Common myeloid progenitor, CD34-positive (primary cell): ENCODE measurements around the gene ENAM.
"Not testable (repeated sequence)": the region's sequence is repeated elsewhere in the genome, so short reads cannot be mapped to it uniquely, and the experiment has no call there.

Experiments used
- CTCF ChIA-PET: fragments of 350-600 bp; sonication (Branson Sonifier 250); formaldehyde crosslinking; loops from one replicate; lab custom pipeline; 2021; ENCODE audit warnings: antibody characterized with exemption; lab: Charles Lee
- POLR2A ChIA-PET: fragments of 350-600 bp; sonication (Branson Sonifier 250); formaldehyde crosslinking; loops from one replicate; lab custom pipeline; 2021; ENCODE audit warnings: antibody characterized with exemption; lab: Charles Lee
- DNase-seq, 3 donors: peaks; one replicate each; pipeline versions ENCODE4 v3.0.0 to v3.0.0-alpha.2; 2013
- H3K27ac ChIP-seq, 2 experiments: 1 replicate in 1 of 2; 2 replicates in 1 of 2; pipeline ENCODE4 v1.7.0; 2013; ENCODE audit warnings: inconsistent platforms in 2 of 2, low read length in 2 of 2, mild to moderate bottlenecking in 2 of 2, low read depth in 1 of 2, moderate library complexity in 1 of 2; ENCODE audit not compliant: severe bottlenecking in 2 of 2, insufficient read depth in 1 of 2, poor library complexity in 1 of 2
- H3K27me3 ChIP-seq, 5 experiments: replicated peaks in 2 of 5; 1 replicate in 3 of 5; 2 replicates in 2 of 5; pipeline versions ENCODE4 v1.6.1 to v1.7.0; 2013; ENCODE audit warnings: low read length in 4 of 5, mild to moderate bottlenecking in 2 of 5, moderate library complexity in 2 of 5, inconsistent platforms in 1 of 5; ENCODE audit not compliant: insufficient read depth in 5 of 5, control insufficient read depth in 4 of 5
- H3K36me3 ChIP-seq, 4 experiments: 1 replicate in 2 of 4; 2 replicates in 2 of 4; pipeline versions ENCODE4 v1.6.1 to v1.7.0; 2013; ENCODE audit warnings: low read length in 3 of 4, control low read depth in 1 of 4, mild to moderate bottlenecking in 1 of 4; ENCODE audit not compliant: control insufficient read depth in 4 of 4, insufficient read depth in 4 of 4
- H3K4me1 ChIP-seq, 4 experiments: 1 replicate in 3 of 4; 2 replicates in 1 of 4; pipeline versions ENCODE4 v1.6.1 to v1.7.1; 2013; ENCODE audit warnings: low read length in 3 of 4, mild to moderate bottlenecking in 3 of 4, control low read depth in 1 of 4, inconsistent platforms in 1 of 4, moderate library complexity in 1 of 4; ENCODE audit not compliant: control insufficient read depth in 4 of 4, insufficient read depth in 4 of 4; ENCODE audit errors: control extremely low read depth in 1 of 4
- H3K4me3 ChIP-seq, 7 experiments: 1 replicate in 4 of 7; 2 replicates in 3 of 7; pipeline versions ENCODE4 v1.5.1 to v1.7.0; 2013; ENCODE audit warnings: mild to moderate bottlenecking in 7 of 7, low read length in 6 of 7, moderate library complexity in 6 of 7, inconsistent platforms in 2 of 7, low read depth in 2 of 7, control low read depth in 1 of 7; ENCODE audit not compliant: insufficient read depth in 4 of 7, control insufficient read depth in 1 of 7; ENCODE audit errors: extremely low read depth in 1 of 7
- H3K9me3 ChIP-seq, 5 experiments: 1 replicate in 4 of 5; 2 replicates in 1 of 5; pipeline versions ENCODE4 v1.6.1 to v1.7.1; 2013; ENCODE audit warnings: low read length in 4 of 5, mild to moderate bottlenecking in 2 of 5, inconsistent platforms in 1 of 5, low read depth in 1 of 5, moderate library complexity in 1 of 5; ENCODE audit not compliant: control insufficient read depth in 4 of 5, insufficient read depth in 2 of 5; ENCODE audit errors: control extremely low read depth in 1 of 5
- WGBS: methylation state at CpG from one replicate; pipeline ENCODE4 v1.1.5; 2013; ENCODE audit not compliant: insufficient coverage; 5-methylcytosine and 5-hydroxymethylcytosine counted together

ENAM gene

DNA sequence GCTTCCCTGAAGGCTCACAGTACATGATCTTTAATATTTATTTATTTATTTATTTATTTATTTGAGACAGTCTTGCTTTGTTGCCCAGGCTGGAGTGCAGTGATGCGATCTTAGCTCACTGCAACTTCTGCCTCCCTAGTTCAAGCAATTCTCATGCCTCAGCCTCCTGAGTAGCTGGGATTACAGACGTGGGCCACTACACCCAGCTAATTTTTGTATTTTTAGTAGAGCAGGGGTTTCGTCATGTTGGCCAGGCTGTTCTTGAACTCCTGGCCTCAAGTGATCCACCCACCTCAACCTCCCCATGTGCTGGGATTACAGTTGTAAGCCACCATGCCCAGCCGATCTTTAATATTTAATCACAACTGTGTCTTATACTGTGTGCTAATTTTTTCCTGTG lies 22.2 kb downstream of the ENAM start:
- H3K36me3 ChIP-seq, H3K4me3 ChIP-seq, H3K9me3 ChIP-seq, H3K27ac ChIP-seq, POLR2A ChIA-PET, DNase-seq, H3K4me1 ChIP-seq, H3K27me3 ChIP-seq: not testable (repeated sequence)
- no CpG with 5 or more reads among the region's 4 CpGs for WGBS
- CTCF ChIA-PET = interaction anchor here (0.7 to 1.6 kb wide), 5 partner anchors 45 to 359 kb away, joined by 3 read pairs; no protein-coding TSS in a partner anchor

DNA sequence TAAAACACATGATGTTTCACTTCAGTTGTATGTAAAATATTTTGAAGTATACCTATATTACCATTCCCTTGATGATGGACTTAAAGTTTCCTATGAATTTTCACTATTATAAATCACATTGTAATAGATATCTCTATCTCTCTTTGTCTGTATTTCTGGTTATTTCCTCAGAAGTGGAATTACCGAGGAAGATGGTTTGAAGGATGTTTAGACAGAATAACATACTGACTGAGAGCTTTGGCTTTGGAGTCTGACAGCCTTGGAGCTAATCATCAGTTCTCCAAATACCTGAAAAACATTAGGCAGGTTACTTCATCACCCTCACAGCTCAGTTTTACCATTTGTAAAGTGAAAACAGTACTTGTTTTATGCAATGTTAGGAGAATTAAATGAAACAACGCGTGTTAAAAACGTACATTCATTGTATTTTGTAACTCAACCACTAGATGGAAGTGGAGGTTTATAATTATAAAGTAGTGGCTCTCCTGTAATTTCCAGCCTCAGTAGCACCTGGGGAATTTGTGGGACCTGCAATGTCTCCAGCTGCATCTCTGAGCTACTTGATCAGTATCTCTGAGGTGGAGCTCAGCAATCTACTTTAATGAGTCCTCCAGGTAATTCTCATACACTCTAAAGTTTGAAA lies 23.4 kb downstream of the ENAM start:
- Histone ChIP-seq H3K27me3 (no peaks in the 10 kb centered on the region), H3K27ac (no peak overlapping the region), H3K9me3 (no peaks in the 10 kb centered on the region), H3K4me1 (peaks cover 0 to 3% (median 0%) of the 10 kb centered on the region in 4 experiments), H3K4me3 (peak overlapping the region in 1 of 7 experiments; percentile 57), H3K36me3 (peaks cover 0 to 4% (median 0%) of the 10 kb centered on the region in 4 experiments)
- peak; percentile 42 to 45 (median 44) for DNase-seq
- no CpG with 5 or more reads among the region's 4 CpGs for WGBS
- CTCF ChIA-PET = interaction anchor here (0.7 to 1.7 kb wide), 20 partner anchors 9 to 1060 kb away, joined by 3 to 7 read pairs (median 3); partner anchors contain the start of genes RUFY3 and UTP3
- POLR2A ChIA-PET = no interaction called here

DNA sequence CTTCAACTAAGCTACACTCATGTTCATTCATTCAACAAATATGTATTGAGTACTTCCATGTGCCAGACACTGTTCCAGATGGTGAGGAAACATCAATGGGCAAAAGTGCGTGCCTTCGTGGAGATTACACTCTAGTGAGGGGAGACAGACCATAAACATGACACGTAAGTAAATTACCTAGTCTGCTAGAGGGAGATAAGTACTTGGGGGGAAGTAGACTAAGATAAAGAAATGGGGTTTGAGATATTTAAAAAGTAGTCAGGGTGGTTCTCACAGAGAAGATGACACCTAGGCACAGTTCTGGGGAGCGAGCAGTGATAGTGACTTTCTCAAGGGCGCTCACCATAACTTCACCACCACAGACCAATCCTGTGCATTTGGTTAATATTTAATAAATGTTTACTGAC lies 26.1 kb downstream of the ENAM start:
- H3K4me3 ChIP-seq = no peak overlapping the region
- 42% methylated on average over 2 of the region's 5 CpGs for WGBS
- H3K4me1 ChIP-seq = peaks cover 0 to 8% (median 1%) of the 10 kb centered on the region in 4 experiments
- no peaks in the 10 kb centered on the region for H3K9me3 ChIP-seq
- H3K36me3 ChIP-seq = peaks cover 0 to 4% (median 0%) of the 10 kb centered on the region in 4 experiments
- H3K27me3 ChIP-seq = no peaks in the 10 kb centered on the region
- CTCF ChIA-PET = interaction anchor here (0.7 to 1.4 kb wide), 5 partner anchors 17 to 350 kb away, joined by 3 to 4 read pairs (median 3); no protein-coding TSS in a partner anchor
- DNase-seq = peak; percentile 21 to 81 (median 69)
- POLR2A ChIA-PET = no interaction called here
- no peak overlapping the region for H3K27ac ChIP-seq

DNA sequence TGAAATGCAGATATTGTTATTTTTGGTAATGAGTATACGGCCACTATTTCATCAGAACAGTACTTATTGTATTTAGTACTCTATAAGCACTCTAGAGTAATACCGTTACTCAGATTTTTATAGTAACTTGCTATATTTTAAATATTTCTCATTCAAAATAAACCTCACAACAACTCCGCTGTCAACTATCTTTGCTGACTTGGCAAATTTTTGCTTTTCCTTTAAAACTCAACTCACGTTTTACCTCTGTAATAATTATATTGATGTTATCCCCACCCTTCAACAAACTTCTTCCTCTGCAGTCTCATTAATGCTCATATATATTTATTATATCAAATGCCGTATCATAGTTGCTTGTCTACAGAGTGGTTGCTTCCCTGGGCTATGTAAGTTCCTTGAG lies 28.8 kb downstream of the ENAM start:
- Histone ChIP-seq H3K27ac (no peak overlapping the region), H3K9me3 (no peaks in the 10 kb centered on the region), H3K36me3 (peaks cover 0 to 4% (median 0%) of the 10 kb centered on the region in 4 experiments), H3K4me1 (peaks cover 0 to 18% (median 0%) of the 10 kb centered on the region in 4 experiments), H3K27me3 (no peaks in the 10 kb centered on the region), H3K4me3 (no peak overlapping the region)
- DNase-seq = no peak
- 100% methylated on average over 2 of the region's 5 CpGs for WGBS
- POLR2A ChIA-PET = no interaction called here
- CTCF ChIA-PET = interaction anchor here (1.0 to 1.6 kb wide), 2 partner anchors 10 to 20 kb away, joined by 5 read pairs; no protein-coding TSS in a partner anchor

DNA sequence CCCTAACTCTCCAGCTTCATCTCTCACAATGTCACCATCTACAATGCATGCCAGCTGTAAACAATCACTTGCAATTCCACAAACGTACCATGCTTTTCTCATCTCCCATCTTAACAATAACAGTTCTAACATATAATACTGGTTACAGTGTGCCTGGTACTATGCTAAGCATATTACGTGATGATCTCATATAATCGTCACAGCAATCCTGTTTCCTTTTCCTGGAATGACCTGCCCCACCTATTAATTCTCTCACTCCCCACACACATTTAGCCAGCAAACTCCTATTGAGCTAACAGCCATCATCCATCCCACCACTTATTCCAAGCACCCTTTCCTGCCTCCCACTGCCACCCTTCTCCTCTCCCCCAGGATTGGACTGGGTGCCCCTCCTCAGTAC lies 29.9 kb downstream of the ENAM start:
- no peak for DNase-seq
- Histone ChIP-seq H3K4me3 (no peak overlapping the region), H3K4me1 (peaks cover 0 to 18% (median 0%) of the 10 kb centered on the region in 4 experiments), H3K9me3 (no peaks in the 10 kb centered on the region), H3K27me3 (no peaks in the 10 kb centered on the region), H3K27ac (no peak overlapping the region), H3K36me3 (peaks cover 0 to 4% (median 0%) of the 10 kb centered on the region in 4 experiments)
- WGBS = 80% methylated on average over 3 of the region's 3 CpGs
- ChIA-PET POLR2A (no interaction called here), CTCF (interaction anchor here (1.6 kb wide), 1 partner anchor 9 kb away, joined by 5 read pairs; no protein-coding TSS in a partner anchor)

DNA sequence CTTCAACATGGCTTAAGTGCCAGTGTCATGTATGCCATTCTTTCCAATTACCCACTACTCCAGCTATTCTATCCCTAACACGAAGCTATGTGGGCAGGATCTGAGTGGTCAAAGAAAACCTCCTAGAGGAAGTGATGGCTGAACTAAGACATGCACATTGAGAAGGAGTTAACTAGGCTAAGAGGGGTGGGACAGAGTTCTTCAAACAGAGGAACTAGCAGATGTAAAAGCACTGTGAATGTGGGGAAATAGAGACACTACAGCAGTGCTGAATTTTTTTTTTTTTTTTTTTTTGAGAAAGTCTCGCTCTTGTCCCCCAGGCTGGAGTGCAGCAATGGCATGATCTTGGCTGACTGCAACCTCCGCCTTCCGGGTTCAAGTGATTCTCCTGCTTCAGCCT lies 31.6 kb downstream of the ENAM start:
- no CpG with 5 or more reads among the region's 4 CpGs for WGBS
- Histone ChIP-seq H3K4me3 (no peak overlapping the region), H3K36me3 (no peaks in the 10 kb centered on the region), H3K9me3 (no peaks in the 10 kb centered on the region), H3K4me1 (peaks cover 0 to 18% (median 0%) of the 10 kb centered on the region in 4 experiments), H3K27ac (no peak overlapping the region), H3K27me3 (no peaks in the 10 kb centered on the region)
- DNase-seq = no peak
- CTCF ChIA-PET = interaction anchor here (0.7 to 1.4 kb wide), 3 partner anchors 38 to 77 kb away, joined by 3 read pairs; no protein-coding TSS in a partner anchor
- POLR2A ChIA-PET = no interaction called here

DNA sequence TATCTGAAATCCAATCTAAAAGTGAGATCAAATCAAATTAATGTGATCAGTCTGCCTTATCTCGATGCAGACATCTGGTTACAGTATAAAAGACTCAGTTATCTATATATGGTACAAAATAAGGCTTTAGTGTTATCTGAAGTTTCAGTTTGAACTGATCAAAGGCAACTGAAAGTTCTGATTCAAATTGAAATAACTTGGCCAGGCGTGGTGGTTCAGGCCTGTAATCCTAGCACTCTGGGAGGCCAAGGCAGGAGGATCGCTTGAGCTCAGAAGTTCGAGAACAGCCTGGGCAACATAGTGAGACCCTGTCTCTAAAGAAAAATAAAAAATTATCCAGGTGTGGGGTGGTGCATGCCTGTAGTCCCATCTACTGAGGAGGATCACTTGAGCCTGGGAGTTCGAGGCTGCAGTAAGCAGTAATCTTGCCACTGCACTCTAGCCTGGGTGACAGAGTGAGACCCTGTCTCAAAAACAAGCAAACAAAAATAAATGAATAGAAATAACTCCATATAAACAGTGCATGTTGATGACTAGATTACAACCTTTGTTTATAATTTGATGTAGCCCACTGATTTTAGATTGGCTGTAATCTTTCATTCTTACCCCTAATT lies 32.9 kb downstream of the ENAM start:
- CTCF ChIA-PET = interaction anchor here (1.0 to 1.2 kb wide), 3 partner anchors 9 to 61 kb away, joined by 3 read pairs; no protein-coding TSS in a partner anchor
- WGBS = 91% methylated on average over 3 of the region's 5 CpGs

More for the DNA sequence above, 32.9 kb downstream of the ENAM start:
- POLR2A ChIA-PET, H3K27me3 ChIP-seq, H3K36me3 ChIP-seq, DNase-seq, H3K27ac ChIP-seq, H3K9me3 ChIP-seq: not testable (repeated sequence)
- Histone ChIP-seq H3K4me1 (peaks cover 0 to 22% (median 1%) of the 10 kb centered on the region in 4 experiments), H3K4me3 (peak overlapping the region in 1 of 7 experiments; percentile 23)
